Measurements from ENCODE around the gene SLC30A9. TPM values are rescaled to one million over a fixed set of nuclear protein-coding genes. Genes with fewer than 3 reads are reported as not detected.

The SLC30A9 gene
- total and polyA plus RNA-seq, 10 of the 15 experiments (the other 5 are each of a cell fraction or from before 2014, with no cell fraction given) = 12.1 to 75.9 (median 46.6) TPM

GRCh38 chr4:41994461-41994985 is 4.2 kb downstream of the SLC30A9 start:
- ATAC-seq = no peak
- no peak for DNase-seq (ENCODE audit: low read depth, low spot score)
- Histone ChIP-seq H3K36me3 (ENCODE audit: control insufficient read depth in 2 of 2, insufficient read depth in 2 of 2, low read length in 1 of 2) (no peaks in the 10 kb centered on the region), H3K9me3 (replicated peaks; ENCODE audit: control insufficient read depth, insufficient read depth, low read length) (no peaks in the 10 kb centered on the region; the same call in 2 of the 3 replicates), H3K9ac (ENCODE audit: control insufficient read depth, insufficient read depth, low read length) (no peak overlapping the region), H4K20me1 (ENCODE audit: control insufficient read depth, insufficient read depth) (no peaks in the 10 kb centered on the region), H3K4me1 (ENCODE audit: control insufficient read depth, insufficient read depth, low read length) (no peaks in the 10 kb centered on the region; the same call in 1 of the 2 replicates), H3K27me3 (replicated peaks in 1 of 2; ENCODE audit: control insufficient read depth in 2 of 2, insufficient read depth in 2 of 2, low read length in 1 of 2) (no peaks in the 10 kb centered on the region), H3K4me2 (ENCODE audit: control insufficient read depth, insufficient read depth) (no peak overlapping the region), H3K79me2 (ENCODE audit: control insufficient read depth, insufficient read depth, low read length) (peaks cover 32% of the 10 kb centered on the region), H2AFZ (ENCODE audit: control insufficient read depth, low read depth, low read length) (no peak overlapping the region), H3K27ac (ENCODE audit: control insufficient read depth, insufficient read depth) (no peak overlapping the region), H3K4me3 (no peak overlapping the region)
- FAIRE-seq = no peak
- ChIA-PET CTCF (interaction anchor here (1.2 kb wide), 1 partner anchor 130 kb away, joined by 3 read pairs; no protein-coding TSS in a partner anchor), SMC1A (ENCODE audit: uncharacterized antibody, unreplicated experiment) (interaction anchor here (0.7 kb wide), 1 partner anchor 35 kb away, joined by 3 read pairs; no protein-coding TSS in a partner anchor), RAD21 (ENCODE audit: unreplicated experiment) (no interaction called here), POLR2A (no interaction called here)
- no TSS peak for BruUV-seq (replicated peaks)
- 67% methylated on average over 3 of the region's 3 CpGs for WGBS (ENCODE audit: insufficient coverage, insufficient replicate concordance, low lambda C conversion rate, missing lambda C conversion rate)
- TF ChIP-seq NR2F1 (conservative IDR thresholded peaks at IDR 0.05) (no peak), E4F1 (IDR thresholded peaks at IDR 0.05; ENCODE audit: borderline replicate concordance, partially characterized antibody) (no peak), HDAC6 (IDR thresholded peaks at IDR 0.05; ENCODE audit: unreplicated experiment) (no peak), BCLAF1 (IDR thresholded peaks at IDR 0.05) (no peak), BCL11A (IDR thresholded peaks at IDR 0.05; ENCODE audit: low read depth, low read length) (no peak), GATAD2B (conservative IDR thresholded peaks at IDR 0.05; ENCODE audit: low read depth) (no peak), FOXM1 (IDR thresholded peaks at IDR 0.05; ENCODE audit: low read depth, low read length) (no peak), E2F8 (IDR thresholded peaks at IDR 0.05; ENCODE audit: low read depth, partially characterized antibody) (no peak), PKNOX1 (IDR thresholded peaks at IDR 0.05) (no peak), WRNIP1 (IDR thresholded peaks at IDR 0.05; ENCODE audit: borderline replicate concordance, low read depth, low read length) (no peak), HDGF (IDR thresholded peaks at IDR 0.05) (no peak), KAT2A (conservative IDR thresholded peaks at IDR 0.05; ENCODE audit: control insufficient read depth, low read depth, low read length) (no peak)
- TF ChIP-seq, protein P1, sequence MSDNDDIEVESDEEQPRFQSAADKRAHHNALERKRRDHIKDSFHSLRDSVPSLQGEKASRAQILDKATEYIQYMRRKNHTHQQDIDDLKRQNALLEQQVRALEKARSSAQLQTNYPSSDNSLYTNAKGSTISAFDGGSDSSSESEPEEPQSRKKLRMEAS (IDR thresholded peaks at IDR 0.05; ENCODE audit: low read depth, low read length) = no peak
- intact Hi-C loops (cut with micrococcal nuclease; ENCODE audit: unreplicated experiment) (loop anchor here (5.0 kb wide), 2 partner anchors 57 to 288 kb away; partner anchors contain the start of gene TMEM33), in situ Hi-C loops (cut with MboI) (no loop called here)
